Activated CD8-positive, alpha-beta memory T cell treated with anti-CD3 and anti-CD28 coated beads for 48 hours (primary cell): ENCODE results near the gene CC2D1A.
A peak's percentile ranks its signal among the peaks of the same experiment; 100 is the strongest.
"Not testable (repeated sequence)": the region's sequence is repeated elsewhere in the genome, so short reads cannot be mapped to it uniquely, and the experiment has no call there.

ENCODE experiments used
- DNase-seq, 3 experiments: peaks; one replicate each; pipeline ENCODE4 v3.0.0-alpha.2; 2020; ENCODE audit warnings: low read depth in 2 of 3, low spot score in 2 of 3

The CC2D1A gene

GRCh38 chr19:13906521-13906904, 512 bp downstream of the CC2D1A start:
- DNase-seq, result peak in 1 of 3 experiments; percentile 25

GRCh38 chr19:13906910-13907309, 909 bp downstream of the CC2D1A start:
- no peak for DNase-seq

- DNase-seq, result no peak
Observed at GRCh38 chr19:13908674-13909073, 2.7 kb downstream of the CC2D1A start.

- DNase-seq, result no peak
Observed at GRCh38 chr19:13909430-13909829, 3.4 kb downstream of the CC2D1A start.

- no peak for DNase-seq
Observed at GRCh38 chr19:13913352-13913751, 7.4 kb downstream of the CC2D1A start.

GRCh38 chr19:13914777-13915176, 8.8 kb downstream of the CC2D1A start:
- DNase-seq, result no peak

- DNase-seq, result no peak
Observed at GRCh38 chr19:13917888-13918406, 11.9 kb downstream of the CC2D1A start.

- no peak for DNase-seq
Observed at GRCh38 chr19:13918726-13919411, 12.9 kb downstream of the CC2D1A start.

- no peak for DNase-seq
Observed at GRCh38 chr19:13920524-13920923, 14.5 kb downstream of the CC2D1A start.

GRCh38 chr19:13920940-13921747, 15.1 kb downstream of the CC2D1A start:
- DNase-seq, result no peak

- not testable (repeated sequence) for DNase-seq
Observed at GRCh38 chr19:13922118-13922517, 16.1 kb downstream of the CC2D1A start.

- no peak for DNase-seq
Observed at GRCh38 chr19:13923194-13923987, 17.4 kb downstream of the CC2D1A start.

- no peak for DNase-seq
Observed at GRCh38 chr19:13926010-13926409, 20.0 kb downstream of the CC2D1A start.

- DNase-seq, result no peak
Observed at GRCh38 chr19:13926715-13927114, 20.7 kb downstream of the CC2D1A start.

- no peak for DNase-seq
Observed at GRCh38 chr19:13929340-13929739, 23.3 kb downstream of the CC2D1A start.

- DNase-seq, result no peak
Observed at GRCh38 chr19:13929956-13930355, 24.0 kb downstream of the CC2D1A start.

- no peak for DNase-seq
Observed at GRCh38 chr19:13930402-13930801, 24.4 kb downstream of the CC2D1A start.

- DNase-seq, result no peak
Observed at GRCh38 chr19:13931391-13932148, 25.6 kb downstream of the CC2D1A start.

GRCh38 chr19:13932149-13932637, 26.2 kb downstream of the CC2D1A start:
- no peak for DNase-seq

GRCh38 chr19:13932911-13933393, 27.0 kb downstream of the CC2D1A start:
- DNase-seq, result no peak

- no peak for DNase-seq
Observed at GRCh38 chr19:13934785-13935109, 28.7 kb downstream of the CC2D1A start.
